ENCODE measurements around the gene NEK4.

Gene NEK4

GRCh38 chr3:52714335-52715302 lies 56.1 kb downstream of the NEK4 start:
- no peak overlapping the region for H3K4me3 ChIP-seq (replicated peaks; ENCODE audit: low read depth, low read length)
- DNase-seq (ENCODE audit: extremely low read depth, insufficient read length) = no peak
- H3K27me3 ChIP-seq (replicated peaks; ENCODE audit: control insufficient read depth, insufficient read depth, low read length) = no peaks in the 10 kb centered on the region
- peaks cover 4% of the 10 kb centered on the region for H3K36me3 ChIP-seq (ENCODE audit: control insufficient read depth, insufficient read depth, low read length)
- no peak for TF ChIP-seq CTCF (IDR thresholded peaks at IDR 0.05; ENCODE audit: insufficient read depth, low read length, poor library complexity, severe bottlenecking)

- Histone ChIP-seq H3K36me3 (ENCODE audit: control insufficient read depth, insufficient read depth, low read length) (peaks cover 4% of the 10 kb centered on the region), H3K27me3 (replicated peaks; ENCODE audit: control insufficient read depth, insufficient read depth, low read length) (no peaks in the 10 kb centered on the region), H3K4me3 (replicated peaks; ENCODE audit: low read depth, low read length) (no peak overlapping the region)
- no peak for DNase-seq (ENCODE audit: extremely low read depth, insufficient read length)
- no peak for TF ChIP-seq CTCF (IDR thresholded peaks at IDR 0.05; ENCODE audit: insufficient read depth, low read length, poor library complexity, severe bottlenecking)
Measured at GRCh38 chr3:52712291-52713212, 58.2 kb downstream of the NEK4 start.

- H3K4me3 ChIP-seq (replicated peaks; ENCODE audit: low read depth, low read length) = no peak overlapping the region
- H3K27me3 ChIP-seq (replicated peaks; ENCODE audit: control insufficient read depth, insufficient read depth, low read length) = no peaks in the 10 kb centered on the region
- peak; percentile 38 for DNase-seq (ENCODE audit: extremely low read depth, insufficient read length)
- no peak for TF ChIP-seq CTCF (IDR thresholded peaks at IDR 0.05; ENCODE audit: insufficient read depth, low read length, poor library complexity, severe bottlenecking)
- peaks cover 4% of the 10 kb centered on the region for H3K36me3 ChIP-seq (ENCODE audit: control insufficient read depth, insufficient read depth, low read length)
Measured at GRCh38 chr3:52710512-52710911, 60.2 kb downstream of the NEK4 start.

GRCh38 chr3:52707585-52707984 lies 63.2 kb downstream of the NEK4 start:
- DNase-seq (ENCODE audit: extremely low read depth, insufficient read length) = peak; percentile 69
- peaks cover 2% of the 10 kb centered on the region for H3K36me3 ChIP-seq (ENCODE audit: control insufficient read depth, insufficient read depth, low read length)
- no peaks in the 10 kb centered on the region for H3K27me3 ChIP-seq (replicated peaks; ENCODE audit: control insufficient read depth, insufficient read depth, low read length)
- no peak for TF ChIP-seq CTCF (IDR thresholded peaks at IDR 0.05; ENCODE audit: insufficient read depth, low read length, poor library complexity, severe bottlenecking)
- H3K4me3 ChIP-seq (replicated peaks; ENCODE audit: low read depth, low read length) = peak overlapping the region; percentile 77

GRCh38 chr3:52705688-52706686 lies 64.8 kb downstream of the NEK4 start, which contains the start of the genes GLT8D1 and SPCS1:
TSS of gene GLT8D1 (minus strand) at chr3:52705791. CDS start at chr3:52700460, 5,331 bp downstream.
TSS of gene SPCS1 (plus strand) at chr3:52706106. CDS start at chr3:52706247, 141 bp downstream.
- Histone ChIP-seq H3K36me3 (ENCODE audit: control insufficient read depth, insufficient read depth, low read length) (no peaks in the 10 kb centered on the region; the same call in none of the 2 replicates), H3K4me3 (replicated peaks; ENCODE audit: low read depth, low read length) (peak within 1 kb of the TSS; percentile 77), H3K27me3 (replicated peaks; ENCODE audit: control insufficient read depth, insufficient read depth, low read length) (no peaks in the 10 kb centered on the region)
- DNase-seq (ENCODE audit: extremely low read depth, insufficient read length) = peak; percentile 94
- no peak for TF ChIP-seq CTCF (IDR thresholded peaks at IDR 0.05; ENCODE audit: insufficient read depth, low read length, poor library complexity, severe bottlenecking)
